GM13977 (cell line): Measurements from ENCODE around the gene YIPF2.

Experiments
- DNase-seq: peaks from one replicate; pipeline ENCODE4 v3.0.0; 2012; ENCODE audit warnings: low spot score
- CTCF ChIP-seq: IDR thresholded peaks from 2 replicates; pipeline ENCODE4 v1.5.1; 2012; ENCODE audit warnings: mild to moderate bottlenecking, control low read depth; ENCODE audit not compliant: insufficient read depth; ENCODE audit errors: extremely low read depth, missing control alignments
- in situ Hi-C: fragments of 300-500 bp; cut with MboI; formaldehyde crosslinking; loops from one replicate; pipeline ENCODE4 v1.12.0; 2022; ENCODE audit warnings: low sequenced_read_pairs, low pct_unique_long_range_greater_than_20kb, mixed read lengths, inconsistent platforms; ENCODE audit not compliant: unreplicated experiment

Gene YIPF2

GRCh38 chr19:10921910-10922637, 6.4 kb downstream of the YIPF2 start:
- no peak for TF ChIP-seq CTCF
- DNase-seq = no peak
- in situ Hi-C loops = no loop called here

GRCh38 chr19:10921199-10921909, 7.1 kb downstream of the YIPF2 start:
- in situ Hi-C loops = no loop called here
- DNase-seq = no peak
- no peak for TF ChIP-seq CTCF

GRCh38 chr19:10920781-10921180, 7.7 kb downstream of the YIPF2 start:
- in situ Hi-C loops = no loop called here
- no peak for DNase-seq
- no peak for TF ChIP-seq CTCF

- in situ Hi-C loops = no loop called here
- no peak for TF ChIP-seq CTCF
- DNase-seq = no peak
These were observed 8.2 kb downstream of the YIPF2 start for GRCh38 chr19:10920288-10920655.

GRCh38 chr19:10919352-10920287, 8.8 kb downstream of the YIPF2 start:
- DNase-seq = no peak
- in situ Hi-C loops = no loop called here
- TF ChIP-seq CTCF = no peak

- in situ Hi-C loops = no loop called here
- no peak for DNase-seq
- TF ChIP-seq CTCF = no peak
These were observed 10.1 kb downstream of the YIPF2 start for GRCh38 chr19:10918359-10918758.
